Measurements from ENCODE around the gene FARS2. TPM values are rescaled to one million over a fixed set of nuclear protein-coding genes. Genes with fewer than 3 reads are reported as not detected.

The FARS2 gene
- total and polyA plus RNA-seq, 9 of the 15 experiments (the other 6 are each of a cell fraction or from before 2014, with no cell fraction given): 16.5 to 62.2 (median 27.0) TPM

DNA sequence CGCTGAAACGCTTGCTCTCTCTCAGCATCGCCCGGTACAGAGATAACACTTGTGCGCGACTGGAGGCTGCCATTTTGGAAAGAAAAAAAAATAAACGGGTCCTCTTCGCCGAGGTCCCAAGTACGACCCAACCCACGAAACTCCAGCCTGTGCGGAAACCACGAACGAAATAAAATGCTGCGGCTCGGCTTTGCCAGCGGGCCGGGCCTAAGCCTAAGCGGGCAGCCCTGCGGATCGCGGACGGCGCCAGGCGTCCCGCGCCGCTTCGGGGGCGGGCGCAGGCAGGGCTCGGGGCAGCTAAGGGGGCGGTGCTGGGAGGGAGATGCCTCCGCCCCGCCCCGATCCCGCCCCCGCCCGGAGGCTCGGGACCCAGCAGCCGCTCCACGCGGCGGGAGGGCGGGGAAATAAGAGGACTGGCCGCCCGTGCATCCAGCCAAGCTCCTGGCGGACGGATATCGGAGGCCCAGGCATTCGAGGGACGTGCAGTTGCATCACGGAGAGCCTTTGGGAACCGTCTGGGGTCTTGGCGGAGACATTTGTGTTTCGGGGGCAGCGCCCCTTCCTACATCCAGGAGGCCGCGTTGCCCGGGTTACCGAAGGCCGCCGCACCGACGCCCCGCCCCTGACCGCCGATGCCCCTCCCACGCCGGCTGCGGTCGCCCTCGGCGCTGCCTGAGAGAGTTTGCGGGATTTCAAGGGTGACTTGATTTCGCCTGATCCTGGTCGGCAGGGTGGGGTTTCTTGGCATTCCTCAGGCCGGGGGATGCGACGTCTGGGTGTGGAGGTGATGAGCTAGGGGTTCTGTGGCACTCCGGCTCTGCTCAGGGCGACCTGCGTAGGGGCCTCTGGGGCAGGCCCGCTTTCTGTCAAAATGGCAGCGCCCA lies at the start of gene FARS2, which contains the start of gene LYRM4 (continued):
- TF ChIP-seq, protein P1, sequence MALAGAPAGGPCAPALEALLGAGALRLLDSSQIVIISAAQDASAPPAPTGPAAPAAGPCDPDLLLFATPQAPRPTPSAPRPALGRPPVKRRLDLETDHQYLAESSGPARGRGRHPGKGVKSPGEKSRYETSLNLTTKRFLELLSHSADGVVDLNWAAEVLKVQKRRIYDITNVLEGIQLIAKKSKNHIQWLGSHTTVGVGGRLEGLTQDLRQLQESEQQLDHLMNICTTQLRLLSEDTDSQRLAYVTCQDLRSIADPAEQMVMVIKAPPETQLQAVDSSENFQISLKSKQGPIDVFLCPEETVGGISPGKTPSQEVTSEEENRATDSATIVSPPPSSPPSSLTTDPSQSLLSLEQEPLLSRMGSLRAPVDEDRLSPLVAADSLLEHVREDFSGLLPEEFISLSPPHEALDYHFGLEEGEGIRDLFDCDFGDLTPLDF (CRISPR knock-in tag; IDR thresholded peaks at IDR 0.05): peak; percentile 50
- TF ChIP-seq ZNF146 (CRISPR knock-in tag; IDR thresholded peaks at IDR 0.05; ENCODE audit: unreplicated experiment) (no peak), EGR1 (conservative IDR thresholded peaks at IDR 0.05) (peak; percentile 86; the same call in 1 of the 2 replicates), LEF1 (IDR thresholded peaks at IDR 0.05) (no peak), MEF2A (IDR thresholded peaks at IDR 0.05; ENCODE audit: control insufficient read depth, low read depth, low read length) (no peak), SIN3A (IDR thresholded peaks at IDR 0.05; ENCODE audit: borderline replicate concordance in 2 of 2, control insufficient read depth in 1 of 2, low read depth in 2 of 2, low read length in 2 of 2) (peak; percentile 94 to 99; a peak in 3 of 4 replicates), E2F3 (CRISPR knock-in tag; IDR thresholded peaks at IDR 0.05) (no peak), XRCC3 (IDR thresholded peaks at IDR 0.05) (no peak), ZNF766 (CRISPR knock-in tag; conservative IDR thresholded peaks at IDR 0.05) (peak; percentile 5), ZNF347 (CRISPR knock-in tag; IDR thresholded peaks at IDR 0.05; ENCODE audit: low read depth) (no peak), TEAD4 (IDR thresholded peaks at IDR 0.05; ENCODE audit: low read length) (no peak; the same call in 1 of the 2 replicates), TEAD4 (CRISPR knock-in tag; IDR thresholded peaks at IDR 0.05; ENCODE audit: borderline replicate concordance) (0 out of 2 replicates have a peak, but pooled peaks have one; percentile 36), ZNF175 (CRISPR knock-in tag; IDR thresholded peaks at IDR 0.05; ENCODE audit: low read depth) (peak; percentile 76)
- TF ChIP-seq, protein P2, sequence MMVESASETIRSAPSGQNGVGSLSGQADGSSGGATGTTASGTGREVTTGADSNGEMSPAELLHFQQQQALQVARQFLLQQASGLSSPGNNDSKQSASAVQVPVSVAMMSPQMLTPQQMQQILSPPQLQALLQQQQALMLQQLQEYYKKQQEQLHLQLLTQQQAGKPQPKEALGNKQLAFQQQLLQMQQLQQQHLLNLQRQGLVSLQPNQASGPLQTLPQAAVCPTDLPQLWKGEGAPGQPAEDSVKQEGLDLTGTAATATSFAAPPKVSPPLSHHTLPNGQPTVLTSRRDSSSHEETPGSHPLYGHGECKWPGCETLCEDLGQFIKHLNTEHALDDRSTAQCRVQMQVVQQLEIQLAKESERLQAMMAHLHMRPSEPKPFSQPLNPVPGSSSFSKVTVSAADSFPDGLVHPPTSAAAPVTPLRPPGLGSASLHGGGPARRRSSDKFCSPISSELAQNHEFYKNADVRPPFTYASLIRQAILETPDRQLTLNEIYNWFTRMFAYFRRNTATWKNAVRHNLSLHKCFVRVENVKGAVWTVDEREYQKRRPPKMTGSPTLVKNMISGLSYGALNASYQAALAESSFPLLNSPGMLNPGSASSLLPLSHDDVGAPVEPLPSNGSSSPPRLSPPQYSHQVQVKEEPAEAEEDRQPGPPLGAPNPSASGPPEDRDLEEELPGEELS (CRISPR knock-in tag; IDR thresholded peaks at IDR 0.05; ENCODE audit: borderline replicate concordance): no peak; the same call in 1 of the 2 replicates
- TF ChIP-seq, protein P3, sequence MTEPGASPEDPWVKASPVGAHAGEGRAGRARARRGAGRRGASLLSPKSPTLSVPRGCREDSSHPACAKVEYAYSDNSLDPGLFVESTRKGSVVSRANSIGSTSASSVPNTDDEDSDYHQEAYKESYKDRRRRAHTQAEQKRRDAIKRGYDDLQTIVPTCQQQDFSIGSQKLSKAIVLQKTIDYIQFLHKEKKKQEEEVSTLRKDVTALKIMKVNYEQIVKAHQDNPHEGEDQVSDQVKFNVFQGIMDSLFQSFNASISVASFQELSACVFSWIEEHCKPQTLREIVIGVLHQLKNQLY (CRISPR knock-in tag; conservative IDR thresholded peaks at IDR 0.05): no peak
- TF ChIP-seq, protein P4, sequence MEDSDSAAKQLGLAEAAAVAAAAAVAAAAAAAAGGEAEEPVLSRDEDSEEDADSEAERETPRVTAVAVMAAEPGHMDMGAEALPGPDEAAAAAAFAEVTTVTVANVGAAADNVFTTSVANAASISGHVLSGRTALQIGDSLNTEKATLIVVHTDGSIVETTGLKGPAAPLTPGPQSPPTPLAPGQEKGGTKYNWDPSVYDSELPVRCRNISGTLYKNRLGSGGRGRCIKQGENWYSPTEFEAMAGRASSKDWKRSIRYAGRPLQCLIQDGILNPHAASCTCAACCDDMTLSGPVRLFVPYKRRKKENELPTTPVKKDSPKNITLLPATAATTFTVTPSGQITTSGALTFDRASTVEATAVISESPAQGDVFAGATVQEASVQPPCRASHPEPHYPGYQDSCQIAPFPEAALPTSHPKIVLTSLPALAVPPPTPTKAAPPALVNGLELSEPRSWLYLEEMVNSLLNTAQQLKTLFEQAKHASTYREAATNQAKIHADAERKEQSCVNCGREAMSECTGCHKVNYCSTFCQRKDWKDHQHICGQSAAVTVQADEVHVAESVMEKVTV (CRISPR knock-in tag; IDR thresholded peaks at IDR 0.05): no peak
- TF ChIP-seq, protein P5, sequence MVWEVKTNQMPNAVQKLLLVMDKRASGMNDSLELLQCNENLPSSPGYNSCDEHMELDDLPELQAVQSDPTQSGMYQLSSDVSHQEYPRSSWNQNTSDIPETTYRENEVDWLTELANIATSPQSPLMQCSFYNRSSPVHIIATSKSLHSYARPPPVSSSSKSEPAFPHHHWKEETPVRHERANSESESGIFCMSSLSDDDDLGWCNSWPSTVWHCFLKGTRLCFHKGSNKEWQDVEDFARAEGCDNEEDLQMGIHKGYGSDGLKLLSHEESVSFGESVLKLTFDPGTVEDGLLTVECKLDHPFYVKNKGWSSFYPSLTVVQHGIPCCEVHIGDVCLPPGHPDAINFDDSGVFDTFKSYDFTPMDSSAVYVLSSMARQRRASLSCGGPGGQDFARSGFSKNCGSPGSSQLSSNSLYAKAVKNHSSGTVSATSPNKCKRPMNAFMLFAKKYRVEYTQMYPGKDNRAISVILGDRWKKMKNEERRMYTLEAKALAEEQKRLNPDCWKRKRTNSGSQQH (CRISPR knock-in tag; IDR thresholded peaks at IDR 0.05): peak; percentile 72; the same call in 1 of the 2 replicates
- TF ChIP-seq, protein P6, sequence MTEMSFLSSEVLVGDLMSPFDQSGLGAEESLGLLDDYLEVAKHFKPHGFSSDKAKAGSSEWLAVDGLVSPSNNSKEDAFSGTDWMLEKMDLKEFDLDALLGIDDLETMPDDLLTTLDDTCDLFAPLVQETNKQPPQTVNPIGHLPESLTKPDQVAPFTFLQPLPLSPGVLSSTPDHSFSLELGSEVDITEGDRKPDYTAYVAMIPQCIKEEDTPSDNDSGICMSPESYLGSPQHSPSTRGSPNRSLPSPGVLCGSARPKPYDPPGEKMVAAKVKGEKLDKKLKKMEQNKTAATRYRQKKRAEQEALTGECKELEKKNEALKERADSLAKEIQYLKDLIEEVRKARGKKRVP (CRISPR knock-in tag; IDR thresholded peaks at IDR 0.05): peak; percentile 63; the same call in 1 of the 2 replicates
